ENCODE results near the gene SNPH.
A peak's percentile ranks its signal among the peaks of the same experiment; 100 is the strongest.
"Not testable (repeated sequence)": the region's sequence is repeated elsewhere in the genome, so short reads cannot be mapped to it uniquely, and the experiment has no call there.

Gene SNPH, protein sequence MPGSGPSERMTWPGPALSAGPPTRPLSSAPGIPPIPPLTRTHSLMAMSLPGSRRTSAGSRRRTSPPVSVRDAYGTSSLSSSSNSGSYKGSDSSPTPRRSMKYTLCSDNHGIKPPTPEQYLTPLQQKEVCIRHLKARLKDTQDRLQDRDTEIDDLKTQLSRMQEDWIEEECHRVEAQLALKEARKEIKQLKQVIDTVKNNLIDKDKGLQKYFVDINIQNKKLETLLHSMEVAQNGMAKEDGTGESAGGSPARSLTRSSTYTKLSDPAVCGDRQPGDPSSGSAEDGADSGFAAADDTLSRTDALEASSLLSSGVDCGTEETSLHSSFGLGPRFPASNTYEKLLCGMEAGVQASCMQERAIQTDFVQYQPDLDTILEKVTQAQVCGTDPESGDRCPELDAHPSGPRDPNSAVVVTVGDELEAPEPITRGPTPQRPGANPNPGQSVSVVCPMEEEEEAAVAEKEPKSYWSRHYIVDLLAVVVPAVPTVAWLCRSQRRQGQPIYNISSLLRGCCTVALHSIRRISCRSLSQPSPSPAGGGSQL

DNA sequence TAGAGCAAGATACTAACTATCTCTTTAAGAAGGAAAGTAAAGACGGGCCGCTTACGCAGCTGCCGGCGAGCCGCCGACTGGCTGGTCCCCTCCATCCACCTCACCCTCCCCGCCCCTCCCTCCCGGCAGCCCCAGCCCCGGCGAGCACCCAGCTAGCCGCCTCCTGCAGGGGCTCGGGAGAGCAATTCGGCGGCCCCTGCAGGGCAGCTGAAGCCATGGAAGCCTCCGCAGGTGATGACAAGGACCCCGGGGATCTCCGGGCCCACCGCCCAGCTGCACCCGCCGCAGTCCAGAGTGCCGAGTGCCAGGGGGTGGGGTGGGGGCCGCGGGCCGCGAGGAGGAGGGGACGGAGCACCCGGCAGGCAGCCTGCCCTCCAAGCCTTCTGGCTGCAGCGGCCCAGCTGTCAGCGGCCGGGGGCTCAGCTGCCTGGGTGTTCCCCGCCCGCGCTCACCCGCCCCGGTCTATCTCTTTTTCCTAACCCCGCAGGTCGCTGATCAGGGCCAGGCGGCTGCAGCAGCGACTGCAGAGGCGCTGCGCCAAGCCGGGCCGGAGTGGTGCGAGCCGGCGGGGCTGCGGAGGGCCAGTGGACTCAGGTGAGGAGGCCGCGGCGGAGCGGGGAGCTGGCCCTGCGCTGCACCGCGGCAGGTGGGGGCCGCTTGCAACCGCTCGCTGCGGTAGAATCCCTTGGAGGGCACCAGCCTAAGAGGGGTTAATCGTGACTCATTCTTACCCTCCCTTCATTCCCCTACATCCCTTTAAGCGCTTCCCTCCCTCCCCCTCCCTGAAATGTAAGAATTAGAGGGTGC is at the start of gene SNPH:
Gene SNPH, plus strand, starts transcription at position 128 of the 807 bp plus-strand sequence. CDS start 29,946 bp downstream, outside the sequence.
- peak; percentile 58 to 61 for DNase-seq

DNA sequence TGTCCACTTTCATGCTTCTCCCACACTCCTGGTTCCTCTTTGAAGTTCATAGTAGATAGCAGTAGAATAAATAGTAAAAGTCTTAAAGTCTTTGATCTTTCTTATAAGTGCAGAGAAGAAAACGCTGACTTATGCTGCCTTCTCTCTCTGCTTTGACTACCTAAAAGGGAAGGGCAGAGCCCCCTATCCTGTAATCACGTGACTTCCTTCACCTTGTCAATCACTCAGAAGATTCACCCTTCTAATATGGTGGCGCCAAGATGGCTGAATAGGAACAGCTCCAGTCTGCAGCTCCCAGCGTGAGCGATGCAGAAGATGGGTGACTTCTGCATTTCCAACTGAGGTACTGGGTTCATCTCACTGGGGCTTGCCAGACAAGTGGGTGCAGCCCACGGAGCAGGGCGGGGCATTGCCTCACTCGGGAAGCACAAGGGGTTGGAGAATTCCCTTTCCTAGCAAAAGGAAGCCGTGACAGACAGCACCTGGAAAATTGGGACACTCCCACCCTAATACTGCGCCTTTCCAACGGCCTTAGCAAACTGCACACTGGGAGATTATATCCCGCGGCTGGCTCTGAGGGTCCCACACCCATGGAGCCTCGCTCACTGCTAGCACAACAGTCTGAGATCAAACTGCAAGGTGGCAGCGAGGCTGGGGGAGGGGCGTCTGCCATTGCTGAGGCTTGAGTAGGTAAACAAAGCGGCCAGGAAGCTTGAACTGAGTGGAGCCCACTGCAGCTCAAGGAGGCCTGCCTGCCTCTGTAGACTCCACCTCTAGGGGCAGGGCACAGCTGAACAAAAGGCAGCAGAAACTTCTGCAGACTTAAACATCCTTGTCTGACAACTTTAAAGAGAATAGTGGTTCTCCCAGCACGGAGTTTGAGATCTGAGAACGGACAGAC is 49.3 kb upstream of the SNPH start:
- not testable (repeated sequence) for DNase-seq

DNA sequence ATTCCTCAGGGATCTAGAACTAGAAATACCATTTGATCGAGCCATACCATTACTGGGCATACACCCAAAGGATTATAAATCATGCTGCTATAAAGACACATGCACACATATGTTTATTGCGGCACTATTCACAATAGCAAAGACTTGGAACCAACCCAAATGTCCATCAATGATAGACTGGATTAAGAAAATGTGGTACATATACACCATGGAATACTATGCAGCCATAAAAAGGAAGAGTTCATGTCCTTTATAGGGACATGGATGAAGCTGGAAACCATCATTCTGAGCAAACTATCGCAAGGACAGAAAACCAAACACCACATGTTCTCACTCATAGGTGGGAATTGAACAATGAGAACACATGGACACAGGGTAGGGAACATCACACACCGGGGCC is 43.3 kb upstream of the SNPH start:
- not testable (repeated sequence) for DNase-seq

DNA sequence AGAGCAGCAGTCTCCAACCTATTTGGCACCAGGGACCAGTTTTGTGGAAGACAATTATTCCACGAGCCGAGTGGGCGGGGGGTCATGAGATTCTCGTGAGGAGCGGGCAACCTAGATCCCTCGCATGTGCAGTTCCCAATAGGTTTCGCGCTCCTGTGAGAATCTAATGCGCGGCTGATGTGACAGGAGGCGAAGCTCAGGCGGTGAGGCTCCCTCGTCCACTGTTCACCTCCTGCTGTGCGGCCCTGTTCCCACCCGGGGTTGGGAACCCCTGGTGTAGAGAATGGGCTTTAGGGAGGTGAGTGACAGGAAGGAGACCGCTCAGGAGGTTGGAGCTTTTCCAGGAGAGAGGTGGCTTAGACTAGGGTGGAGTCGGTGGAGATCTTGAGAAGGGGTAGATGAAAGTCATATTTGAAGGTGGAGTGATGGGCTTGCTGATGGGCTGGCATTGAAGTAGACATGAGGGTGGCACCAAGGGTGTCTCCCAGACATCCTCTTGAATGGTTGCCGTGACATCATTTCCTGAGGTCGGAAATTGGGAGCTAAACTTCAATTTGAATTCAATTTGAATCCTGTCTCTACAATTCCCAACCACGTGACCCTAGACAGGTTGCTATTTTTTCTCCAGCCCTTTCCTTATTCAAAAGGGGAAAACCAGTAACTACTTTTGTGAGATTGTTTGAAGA is 41.7 kb upstream of the SNPH start:
- DNase-seq, result no peak

DNA sequence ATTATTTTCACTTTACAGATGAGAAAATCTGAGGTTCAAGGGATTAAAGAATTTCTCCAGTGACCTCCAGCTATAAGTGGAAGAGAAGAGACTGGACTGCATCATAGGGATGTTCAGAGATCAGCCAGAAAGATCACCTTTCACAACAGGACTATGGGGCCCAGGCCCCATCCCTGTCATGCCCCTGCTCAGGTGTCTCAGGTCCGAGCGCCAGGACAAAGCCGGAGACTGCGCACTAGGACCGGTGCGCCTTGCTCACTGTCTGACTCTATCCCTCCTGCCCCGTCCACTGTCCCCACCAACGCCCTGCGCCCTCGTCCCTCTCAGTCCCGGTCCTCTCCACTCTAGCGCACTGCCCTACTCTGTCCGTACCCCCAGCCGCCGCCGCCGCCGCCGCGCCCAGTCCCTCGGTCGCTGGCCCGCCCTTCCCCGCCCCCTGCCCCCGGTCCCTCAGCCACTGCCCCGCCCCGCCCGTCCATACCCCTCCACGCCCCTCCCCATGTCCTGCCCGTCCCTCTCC is 40.8 kb upstream of the SNPH start:
- no peak for DNase-seq

- peak; percentile 77 to 79 for DNase-seq
Measured at GRCh38 chr20:1225783-1226654, 40.1 kb upstream of the SNPH start, which contains the start of gene RAD21L1. Gene RAD21L1 (plus strand): TSS chr20:1226044. CDS start chr20:1228454, 2,410 bp downstream.

DNA sequence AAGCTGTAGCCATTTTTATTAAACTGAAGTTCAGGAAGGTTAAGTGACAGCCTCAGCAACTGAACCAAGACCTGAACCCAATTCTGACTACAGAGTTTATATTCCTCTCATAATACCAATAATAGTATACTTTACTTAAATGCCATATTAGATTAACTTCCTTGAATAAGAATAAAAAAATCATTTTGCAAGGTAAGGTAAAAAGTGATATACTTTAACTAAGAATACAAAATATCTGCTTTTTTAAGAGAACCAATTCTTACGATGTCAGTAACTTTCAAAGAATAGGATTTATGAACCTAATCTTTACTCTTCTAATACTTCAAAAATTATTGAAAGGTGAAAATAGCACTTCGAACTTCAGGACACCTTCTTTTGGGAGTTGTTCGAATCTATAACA is 36.6 kb upstream of the SNPH start:
- DNase-seq, result no peak

- no peak for DNase-seq
Measured at GRCh38 chr20:1232286-1233111, 33.6 kb upstream of the SNPH start.

GRCh38 chr20:1240549-1240948 is 25.5 kb upstream of the SNPH start:
- no peak for DNase-seq

- no peak for DNase-seq
Measured at GRCh38 chr20:1241456-1241855, 24.6 kb upstream of the SNPH start.

- DNase-seq, result no peak
Measured at GRCh38 chr20:1242099-1242498, 24.0 kb upstream of the SNPH start.

- no peak for DNase-seq
Measured at GRCh38 chr20:1242530-1242929, 23.6 kb upstream of the SNPH start.

DNA sequence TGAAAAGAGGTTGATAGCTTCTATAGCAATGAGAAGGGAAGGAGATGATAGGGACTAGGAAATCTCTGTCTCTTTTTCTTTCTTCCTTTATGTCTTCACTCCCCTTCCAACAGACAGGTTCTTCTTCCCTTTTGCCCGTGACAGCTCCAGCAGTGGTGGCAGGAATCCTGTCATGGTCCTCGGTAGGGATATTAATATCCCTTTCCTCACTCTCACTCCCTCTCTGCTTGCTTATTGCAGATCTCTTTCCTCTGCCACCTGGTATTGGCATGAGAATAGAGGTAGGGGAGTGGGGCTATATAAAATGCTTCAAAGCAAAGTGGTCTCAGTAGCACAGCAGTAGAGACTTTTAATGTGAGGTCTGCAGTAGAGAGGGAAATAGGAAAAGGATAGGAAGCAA is 20.5 kb upstream of the SNPH start:
- no peak for DNase-seq

- DNase-seq, result no peak
Measured at GRCh38 chr20:1247689-1248088, 18.4 kb upstream of the SNPH start.

GRCh38 chr20:1250282-1250681 is 15.8 kb upstream of the SNPH start:
- DNase-seq, result not testable (repeated sequence)

GRCh38 chr20:1252416-1252815 is 13.7 kb upstream of the SNPH start:
- DNase-seq, result no peak

DNA sequence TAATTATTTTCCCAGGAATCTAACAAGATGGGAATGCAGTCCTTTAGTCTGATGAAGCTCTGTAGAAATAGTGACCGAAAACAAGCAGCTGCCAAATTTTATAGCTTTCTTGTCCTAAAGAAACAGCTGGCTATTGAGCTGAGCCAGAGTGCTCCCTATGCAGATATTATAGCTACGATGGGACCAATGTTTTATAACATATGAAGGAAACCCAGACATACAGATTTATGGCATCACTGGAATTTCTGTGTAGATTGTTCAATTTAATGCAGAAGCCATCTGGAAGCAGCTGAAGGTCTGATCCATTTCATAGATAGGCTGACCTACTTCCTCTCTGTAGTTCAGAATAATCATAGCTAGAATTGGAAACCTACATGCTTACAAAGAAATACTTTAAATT is 11.8 kb upstream of the SNPH start:
- no peak for DNase-seq

DNA sequence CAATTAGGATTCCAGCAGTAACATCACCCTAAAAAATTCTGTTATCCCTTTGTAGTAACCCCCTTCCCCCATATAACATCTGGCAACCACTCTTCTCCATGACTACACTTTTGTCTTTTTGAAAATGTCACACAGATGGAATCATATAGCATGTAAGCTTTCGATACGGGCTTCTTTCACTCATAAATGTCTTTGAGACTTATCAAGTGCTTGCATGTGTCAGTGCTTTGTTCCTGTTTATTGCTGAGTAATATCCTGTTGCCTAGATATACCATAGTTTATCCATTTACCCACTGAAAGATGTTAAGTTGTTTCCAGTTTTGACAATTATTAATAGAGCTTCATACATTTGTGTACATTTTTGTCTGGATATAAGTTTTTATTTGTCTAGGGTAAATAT is 10.4 kb upstream of the SNPH start:
- DNase-seq, result no peak

- no peak for DNase-seq
Measured at GRCh38 chr20:1263853-1264252, 2.2 kb upstream of the SNPH start.

- no peak for DNase-seq
Measured at GRCh38 chr20:1264727-1265126, 1.4 kb upstream of the SNPH start.

Data from activated CD4-positive, alpha-beta T cell treated with anti-CD3 and anti-CD28 coated beads, Interleukin-2, amount 50 U/mL, for 4 hours (primary cell).